ENCODE results near the gene ARID4A.

The ARID4A gene

GRCh38 chr14:58276208-58276607, 22.1 kb upstream of the ARID4A start:
- Histone ChIP-seq H3K9ac (ENCODE audit: low read depth, low read length) (no peak overlapping the region), H3K27ac (ENCODE audit: low read depth, low read length) (no peak overlapping the region), H3K4me1 (ENCODE audit: insufficient read depth, low read length) (no peaks in the 10 kb centered on the region), H3K27me3 (ENCODE audit: insufficient read depth, low read length) (no peaks in the 10 kb centered on the region), H3K36me3 (ENCODE audit: insufficient read depth, low read length) (peaks cover 87% of the 10 kb centered on the region), H3K9me3 (ENCODE audit: insufficient read depth, low read depth, low read length) (no peaks in the 10 kb centered on the region), H3K4me3 (ENCODE audit: low read length) (no peak overlapping the region)
- 100% methylated on average over 1 of the region's 1 CpG for WGBS

GRCh38 chr14:58278177-58278576, 20.2 kb upstream of the ARID4A start:
- Histone ChIP-seq H3K4me3 (ENCODE audit: low read length) (no peak overlapping the region), H3K4me1 (ENCODE audit: insufficient read depth, low read length) (no peaks in the 10 kb centered on the region)
- WGBS = 95% methylated on average over 8 of the region's 8 CpGs

GRCh38 chr14:58280954-58281787, 17.2 kb upstream of the ARID4A start:
- H3K9me3 ChIP-seq (ENCODE audit: insufficient read depth, low read depth, low read length) = no peaks in the 10 kb centered on the region
- peaks cover 88% of the 10 kb centered on the region for H3K36me3 ChIP-seq (ENCODE audit: insufficient read depth, low read length)
- H3K27me3 ChIP-seq (ENCODE audit: insufficient read depth, low read length) = no peaks in the 10 kb centered on the region
- no peaks in the 10 kb centered on the region for H3K4me1 ChIP-seq (ENCODE audit: insufficient read depth, low read length)
- no peak overlapping the region for H3K27ac ChIP-seq (ENCODE audit: low read depth, low read length)
- WGBS = 95% methylated on average over 4 of the region's 4 CpGs
- H3K4me3 ChIP-seq (ENCODE audit: low read length) = no peak overlapping the region
- H3K9ac ChIP-seq (ENCODE audit: low read depth, low read length) = no peak overlapping the region

More at GRCh38 chr14:58278177-58278576, 20.2 kb upstream of the ARID4A start:
- Histone ChIP-seq H3K27me3 (ENCODE audit: insufficient read depth, low read length) (no peaks in the 10 kb centered on the region), H3K9me3 (ENCODE audit: insufficient read depth, low read depth, low read length) (no peaks in the 10 kb centered on the region), H3K36me3 (ENCODE audit: insufficient read depth, low read length) (peaks cover 83% of the 10 kb centered on the region), H3K9ac (ENCODE audit: low read depth, low read length) (no peak overlapping the region), H3K27ac (ENCODE audit: low read depth, low read length) (no peak overlapping the region)

- no peak overlapping the region for H3K4me3 ChIP-seq (ENCODE audit: low read length)
- H3K9ac ChIP-seq (ENCODE audit: low read depth, low read length) = no peak overlapping the region
- WGBS = 100% methylated on average over 2 of the region's 3 CpGs
- no peak overlapping the region for H3K27ac ChIP-seq (ENCODE audit: low read depth, low read length)
- no peaks in the 10 kb centered on the region for H3K27me3 ChIP-seq (ENCODE audit: insufficient read depth, low read length)
- peaks cover 89% of the 10 kb centered on the region for H3K36me3 ChIP-seq (ENCODE audit: insufficient read depth, low read length)
- no peaks in the 10 kb centered on the region for H3K4me1 ChIP-seq (ENCODE audit: insufficient read depth, low read length)
- H3K9me3 ChIP-seq (ENCODE audit: insufficient read depth, low read depth, low read length) = no peaks in the 10 kb centered on the region
Measured at GRCh38 chr14:58281969-58282368, 16.4 kb upstream of the ARID4A start.

GRCh38 chr14:58282925-58283593, 15.3 kb upstream of the ARID4A start:
- H3K9ac ChIP-seq (ENCODE audit: low read depth, low read length) = no peak overlapping the region
- no peaks in the 10 kb centered on the region for H3K4me1 ChIP-seq (ENCODE audit: insufficient read depth, low read length)
- no peaks in the 10 kb centered on the region for H3K27me3 ChIP-seq (ENCODE audit: insufficient read depth, low read length)
- no peak overlapping the region for H3K27ac ChIP-seq (ENCODE audit: low read depth, low read length)
- no peak overlapping the region for H3K4me3 ChIP-seq (ENCODE audit: low read length)
- H3K36me3 ChIP-seq (ENCODE audit: insufficient read depth, low read length) = peaks cover 92% of the 10 kb centered on the region
- no peaks in the 10 kb centered on the region for H3K9me3 ChIP-seq (ENCODE audit: insufficient read depth, low read depth, low read length)
- WGBS = 100% methylated on average over 4 of the region's 4 CpGs

- Histone ChIP-seq H3K9me3 (ENCODE audit: insufficient read depth, low read depth, low read length) (no peaks in the 10 kb centered on the region), H3K27me3 (ENCODE audit: insufficient read depth, low read length) (no peaks in the 10 kb centered on the region), H3K4me3 (ENCODE audit: low read length) (no peak overlapping the region), H3K4me1 (ENCODE audit: insufficient read depth, low read length) (no peaks in the 10 kb centered on the region), H3K27ac (ENCODE audit: low read depth, low read length) (no peak overlapping the region), H3K9ac (ENCODE audit: low read depth, low read length) (no peak overlapping the region), H3K36me3 (ENCODE audit: insufficient read depth, low read length) (peaks cover 92% of the 10 kb centered on the region)
Measured at GRCh38 chr14:58283730-58284129, 14.6 kb upstream of the ARID4A start.

- H3K9ac ChIP-seq (ENCODE audit: low read depth, low read length) = no peak overlapping the region
- WGBS = 96% methylated on average over 4 of the region's 4 CpGs
- H3K27me3 ChIP-seq (ENCODE audit: insufficient read depth, low read length) = no peaks in the 10 kb centered on the region
- peaks cover 93% of the 10 kb centered on the region for H3K36me3 ChIP-seq (ENCODE audit: insufficient read depth, low read length)
- H3K4me3 ChIP-seq (ENCODE audit: low read length) = no peak overlapping the region
- no peak overlapping the region for H3K27ac ChIP-seq (ENCODE audit: low read depth, low read length)
- H3K9me3 ChIP-seq (ENCODE audit: insufficient read depth, low read depth, low read length) = no peaks in the 10 kb centered on the region
- H3K4me1 ChIP-seq (ENCODE audit: insufficient read depth, low read length) = no peaks in the 10 kb centered on the region
Measured at GRCh38 chr14:58285132-58285531, 13.2 kb upstream of the ARID4A start.

GRCh38 chr14:58287607-58288042, 10.7 kb upstream of the ARID4A start:
- WGBS = 89% methylated on average over 3 of the region's 3 CpGs
- H3K4me3 ChIP-seq (ENCODE audit: low read length) = no peak overlapping the region
- no peak overlapping the region for H3K27ac ChIP-seq (ENCODE audit: low read depth, low read length)
- no peaks in the 10 kb centered on the region for H3K9me3 ChIP-seq (ENCODE audit: insufficient read depth, low read depth, low read length)
- no peaks in the 10 kb centered on the region for H3K27me3 ChIP-seq (ENCODE audit: insufficient read depth, low read length)
- H3K36me3 ChIP-seq (ENCODE audit: insufficient read depth, low read length) = peaks cover 99% of the 10 kb centered on the region
- H3K9ac ChIP-seq (ENCODE audit: low read depth, low read length) = no peak overlapping the region
- no peaks in the 10 kb centered on the region for H3K4me1 ChIP-seq (ENCODE audit: insufficient read depth, low read length)

GRCh38 chr14:58288106-58288792, 10.1 kb upstream of the ARID4A start:
- H3K36me3 ChIP-seq (ENCODE audit: insufficient read depth, low read length) = peaks cover 99% of the 10 kb centered on the region
- no peaks in the 10 kb centered on the region for H3K9me3 ChIP-seq (ENCODE audit: insufficient read depth, low read depth, low read length)
- no peak overlapping the region for H3K4me3 ChIP-seq (ENCODE audit: low read length)
- no peak overlapping the region for H3K9ac ChIP-seq (ENCODE audit: low read depth, low read length)
- H3K27me3 ChIP-seq (ENCODE audit: insufficient read depth, low read length) = no peaks in the 10 kb centered on the region
- H3K27ac ChIP-seq (ENCODE audit: low read depth, low read length) = no peak overlapping the region
- H3K4me1 ChIP-seq (ENCODE audit: insufficient read depth, low read length) = no peaks in the 10 kb centered on the region
- 94% methylated on average over 3 of the region's 3 CpGs for WGBS

- 93% methylated on average over 3 of the region's 5 CpGs for WGBS
- Histone ChIP-seq H3K9ac (ENCODE audit: low read depth, low read length) (no peak overlapping the region), H3K36me3 (ENCODE audit: insufficient read depth, low read length) (peaks cover 88% of the 10 kb centered on the region)
Measured at GRCh38 chr14:58291646-58292045, 6.7 kb upstream of the ARID4A start.

GRCh38 chr14:58292187-58292586, 6.2 kb upstream of the ARID4A start:
- Histone ChIP-seq H3K36me3 (ENCODE audit: insufficient read depth, low read length) (peaks cover 82% of the 10 kb centered on the region), H3K9me3 (ENCODE audit: insufficient read depth, low read depth, low read length) (no peaks in the 10 kb centered on the region)
- 92% methylated on average over 3 of the region's 3 CpGs for WGBS

More at GRCh38 chr14:58291646-58292045, 6.7 kb upstream of the ARID4A start:
- H3K9me3 ChIP-seq (ENCODE audit: insufficient read depth, low read depth, low read length) = no peaks in the 10 kb centered on the region
- no peak overlapping the region for H3K4me3 ChIP-seq (ENCODE audit: low read length)
- H3K4me1 ChIP-seq (ENCODE audit: insufficient read depth, low read length) = peaks cover 5% of the 10 kb centered on the region; the same call in 1 of the 2 replicates
- H3K27me3 ChIP-seq (ENCODE audit: insufficient read depth, low read length) = no peaks in the 10 kb centered on the region
- no peak overlapping the region for H3K27ac ChIP-seq (ENCODE audit: low read depth, low read length)

More at GRCh38 chr14:58292187-58292586, 6.2 kb upstream of the ARID4A start:
- Histone ChIP-seq H3K4me3 (ENCODE audit: low read length) (no peak overlapping the region), H3K4me1 (ENCODE audit: insufficient read depth, low read length) (peaks cover 5% of the 10 kb centered on the region; the same call in 1 of the 2 replicates), H3K27ac (ENCODE audit: low read depth, low read length) (no peak overlapping the region), H3K27me3 (ENCODE audit: insufficient read depth, low read length) (no peaks in the 10 kb centered on the region), H3K9ac (ENCODE audit: low read depth, low read length) (no peak overlapping the region)

Data from HUES64 (cell line).